Nephron (organoid): ENCODE measurements around the gene EN1.
A peak's percentile ranks its signal among the peaks of the same experiment; 100 is the strongest.

ENCODE experiments used
- H3K27ac Mint-ChIP-seq, 3 experiments: 2 replicates each; pipeline ENCODE4 v1.8.0; 2020; ENCODE audit warnings: mixed read lengths in 3 of 3, mild to moderate bottlenecking in 2 of 3, moderate library complexity in 1 of 3
- H3K27me3 Mint-ChIP-seq: 2 replicates; pipeline ENCODE4 v1.8.0; 2021; ENCODE audit warnings: low read depth, mild to moderate bottlenecking, moderate library complexity, mixed read lengths
- H3K36me3 Mint-ChIP-seq: 2 replicates; pipeline ENCODE4 v1.8.0; 2020; ENCODE audit warnings: low read depth, mixed read lengths
- H3K4me1 Mint-ChIP-seq: 2 replicates; pipeline ENCODE4 v1.8.0; 2020; ENCODE audit warnings: mixed read lengths
- H3K4me3 Mint-ChIP-seq, 3 experiments: 2 replicates each; pipeline ENCODE4 v1.8.0; 2020; ENCODE audit warnings: mild to moderate bottlenecking in 3 of 3, mixed read lengths in 3 of 3, moderate library complexity in 2 of 3
- H3K9me3 Mint-ChIP-seq: 2 replicates; pipeline ENCODE4 v1.8.0; 2020; ENCODE audit warnings: mixed read lengths
- CTCF ChIP-seq, 3 experiments: fragments of 200-600 bp; sonication (generic); IDR thresholded peaks; one replicate each; pipeline ENCODE4 v1.5.0; 2021; ENCODE audit warnings: antibody characterized with exemption in 3 of 3; ENCODE audit not compliant: unreplicated experiment in 3 of 3

Gene EN1

GRCh38 chr2:118881490-118882129 lies 34.2 kb upstream of the EN1 start:
- peak; percentile 79 to 81 (median 80) for TF ChIP-seq CTCF (IDR thresholded peaks at IDR 0.05; ENCODE audit: unreplicated experiment in 3 of 3)

GRCh38 chr2:118880501-118880900 lies 33.1 kb upstream of the EN1 start:
- Mint-ChIP-seq H3K27ac (no peak overlapping the region), H3K4me3 (no peak overlapping the region), H3K9me3 (no peaks in the 10 kb centered on the region), H3K27me3 (peaks cover 75% of the 10 kb centered on the region), H3K36me3 (no peaks in the 10 kb centered on the region), H3K4me1 (no peaks in the 10 kb centered on the region)
- no peak for TF ChIP-seq CTCF (IDR thresholded peaks at IDR 0.05; ENCODE audit: unreplicated experiment in 3 of 3)

More at GRCh38 chr2:118881490-118882129, 34.2 kb upstream of the EN1 start:
- H3K27ac Mint-ChIP-seq: no peak overlapping the region
- H3K27me3 Mint-ChIP-seq: peaks cover 65% of the 10 kb centered on the region
- H3K4me1 Mint-ChIP-seq: no peaks in the 10 kb centered on the region
- no peak overlapping the region for H3K4me3 Mint-ChIP-seq
- no peaks in the 10 kb centered on the region for H3K36me3 Mint-ChIP-seq
- H3K9me3 Mint-ChIP-seq: no peaks in the 10 kb centered on the region

GRCh38 chr2:118878531-118879149 lies 31.2 kb upstream of the EN1 start:
- Mint-ChIP-seq H3K27ac (no peak overlapping the region), H3K4me1 (no peaks in the 10 kb centered on the region)
- TF ChIP-seq CTCF (IDR thresholded peaks at IDR 0.05; ENCODE audit: unreplicated experiment in 3 of 3): no peak

GRCh38 chr2:118875318-118875717 lies 27.9 kb upstream of the EN1 start:
- Mint-ChIP-seq H3K36me3 (no peaks in the 10 kb centered on the region), H3K4me1 (peaks cover 5% of the 10 kb centered on the region), H3K27ac (no peak overlapping the region), H3K9me3 (no peaks in the 10 kb centered on the region), H3K27me3 (peaks cover 74% of the 10 kb centered on the region), H3K4me3 (no peak overlapping the region)
- no peak for TF ChIP-seq CTCF (IDR thresholded peaks at IDR 0.05; ENCODE audit: unreplicated experiment in 3 of 3)

More at GRCh38 chr2:118878531-118879149, 31.2 kb upstream of the EN1 start:
- H3K36me3 Mint-ChIP-seq: no peaks in the 10 kb centered on the region
- H3K9me3 Mint-ChIP-seq: no peaks in the 10 kb centered on the region
- peaks cover 89% of the 10 kb centered on the region for H3K27me3 Mint-ChIP-seq
- no peak overlapping the region for H3K4me3 Mint-ChIP-seq

- H3K4me3 Mint-ChIP-seq: no peak overlapping the region
- H3K36me3 Mint-ChIP-seq: no peaks in the 10 kb centered on the region
- peaks cover 68% of the 10 kb centered on the region for H3K27me3 Mint-ChIP-seq
- H3K9me3 Mint-ChIP-seq: no peaks in the 10 kb centered on the region
- H3K27ac Mint-ChIP-seq: no peak overlapping the region
- no peak for TF ChIP-seq CTCF (IDR thresholded peaks at IDR 0.05; ENCODE audit: unreplicated experiment in 3 of 3)
- H3K4me1 Mint-ChIP-seq: peaks cover 5% of the 10 kb centered on the region
Observed at GRCh38 chr2:118874324-118874723, 26.9 kb upstream of the EN1 start.

- H3K27ac Mint-ChIP-seq: no peak overlapping the region
Observed at GRCh38 chr2:118865106-118865505, 17.7 kb upstream of the EN1 start.

More at GRCh38 chr2:118865106-118865505, 17.7 kb upstream of the EN1 start:
- no peaks in the 10 kb centered on the region for H3K9me3 Mint-ChIP-seq
- peaks cover 53% of the 10 kb centered on the region for H3K27me3 Mint-ChIP-seq
- H3K4me3 Mint-ChIP-seq: no peak overlapping the region
- H3K36me3 Mint-ChIP-seq: no peaks in the 10 kb centered on the region
- peak; percentile 76 to 87 (median 79) for TF ChIP-seq CTCF (IDR thresholded peaks at IDR 0.05; ENCODE audit: unreplicated experiment in 3 of 3)
- H3K4me1 Mint-ChIP-seq: no peaks in the 10 kb centered on the region
